ENCODE results near the gene ANO2. TPM values are rescaled to one million over a fixed set of nuclear protein-coding genes. Genes with fewer than 3 reads are reported as not detected.

ANO2 gene
- total RNA-seq, 1 donor from 2014 or later, result not detected

- no peak for FAIRE-seq
- H3K36me3 ChIP-seq (ENCODE audit: control insufficient read depth, insufficient read depth, low read length), result no peaks in the 10 kb centered on the region
- H3K4me3 ChIP-seq (ENCODE audit: low read depth, low read length), result no peak overlapping the region
- DNase-seq (ENCODE audit: low read depth), result no peak
- H3K27me3 ChIP-seq (ENCODE audit: control insufficient read depth, insufficient read depth, low read length), result no peaks in the 10 kb centered on the region
- no peak for TF ChIP-seq CTCF (IDR thresholded peaks at IDR 0.05; ENCODE audit: insufficient read depth, low read length, severe bottlenecking)
These were observed 19.4 kb downstream of the ANO2 start for GRCh38 chr12:5925646-5926045.

- no peak for FAIRE-seq
- TF ChIP-seq CTCF (IDR thresholded peaks at IDR 0.05; ENCODE audit: insufficient read depth, low read length, severe bottlenecking), result no peak
- DNase-seq (ENCODE audit: low read depth), result no peak
- Histone ChIP-seq H3K4me3 (ENCODE audit: low read depth, low read length) (no peak overlapping the region), H3K36me3 (ENCODE audit: control insufficient read depth, insufficient read depth, low read length) (no peaks in the 10 kb centered on the region), H3K27me3 (ENCODE audit: control insufficient read depth, insufficient read depth, low read length) (no peaks in the 10 kb centered on the region)
These were observed 20.7 kb downstream of the ANO2 start for GRCh38 chr12:5924342-5924741.

- peak; percentile 89 for FAIRE-seq
- Histone ChIP-seq H3K36me3 (ENCODE audit: control insufficient read depth, insufficient read depth, low read length) (no peaks in the 10 kb centered on the region), H3K27me3 (ENCODE audit: control insufficient read depth, insufficient read depth, low read length) (no peaks in the 10 kb centered on the region), H3K4me3 (ENCODE audit: low read depth, low read length) (no peak overlapping the region)
- TF ChIP-seq CTCF (IDR thresholded peaks at IDR 0.05; ENCODE audit: insufficient read depth, low read length, severe bottlenecking), result no peak
- no peak for DNase-seq (ENCODE audit: low read depth)
These were observed 21.3 kb downstream of the ANO2 start for GRCh38 chr12:5923751-5924150.

- no peak for TF ChIP-seq CTCF (IDR thresholded peaks at IDR 0.05; ENCODE audit: insufficient read depth, low read length, severe bottlenecking)
- Histone ChIP-seq H3K4me3 (ENCODE audit: low read depth, low read length) (no peak overlapping the region), H3K36me3 (ENCODE audit: control insufficient read depth, insufficient read depth, low read length) (no peaks in the 10 kb centered on the region), H3K27me3 (ENCODE audit: control insufficient read depth, insufficient read depth, low read length) (no peaks in the 10 kb centered on the region)
- peak; percentile 99 for FAIRE-seq
- DNase-seq (ENCODE audit: low read depth), result no peak
These were observed 21.9 kb downstream of the ANO2 start for GRCh38 chr12:5923043-5923605.

- no peak for TF ChIP-seq CTCF (IDR thresholded peaks at IDR 0.05; ENCODE audit: insufficient read depth, low read length, severe bottlenecking)
- Histone ChIP-seq H3K4me3 (ENCODE audit: low read depth, low read length) (no peak overlapping the region), H3K27me3 (ENCODE audit: control insufficient read depth, insufficient read depth, low read length) (no peaks in the 10 kb centered on the region), H3K36me3 (ENCODE audit: control insufficient read depth, insufficient read depth, low read length) (no peaks in the 10 kb centered on the region)
- no peak for FAIRE-seq
- DNase-seq (ENCODE audit: low read depth), result no peak
These were observed 22.8 kb downstream of the ANO2 start for GRCh38 chr12:5921966-5922899.

All from bronchial epithelial cell (primary cell).